ENCODE results near the gene MYBPC1. TPM values are rescaled to one million over a fixed set of nuclear protein-coding genes. Genes with fewer than 3 reads are reported as not detected.

Gene MYBPC1
- total RNA-seq, 1 donor from 2014 or later, result not detected

DNA sequence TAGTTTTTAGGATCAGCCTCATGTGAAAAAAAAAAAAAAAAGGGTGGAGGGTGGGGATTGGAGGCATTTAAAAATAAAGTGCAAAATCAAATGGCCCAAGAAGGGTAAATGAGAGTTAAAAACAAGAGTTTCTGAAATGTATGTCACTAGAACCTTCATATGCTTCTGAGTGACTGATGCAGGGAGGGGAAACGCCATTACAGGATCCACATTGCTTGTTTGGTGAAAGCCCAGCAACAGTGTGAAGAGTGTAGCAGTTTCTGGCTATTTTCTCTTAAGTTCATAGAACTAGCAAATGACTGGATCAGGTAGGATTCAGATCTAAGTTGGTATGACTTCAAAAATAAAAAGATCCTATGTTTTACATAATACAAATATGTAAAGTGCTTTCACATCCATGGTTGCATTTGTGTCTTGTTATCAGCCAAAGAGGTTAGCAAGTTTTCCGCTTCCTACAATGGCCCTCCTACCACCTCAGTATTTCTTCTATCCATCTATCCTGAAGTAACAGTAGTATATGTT is 105.6 kb downstream of the MYBPC1 start:
- H3K4me3 Mint-ChIP-seq (ENCODE audit: unreplicated experiment), result no peak overlapping the region
- H3K27me3 Mint-ChIP-seq (ENCODE audit: unreplicated experiment), result peaks cover 6% of the 10 kb centered on the region
- TF ChIP-seq, protein P1, sequence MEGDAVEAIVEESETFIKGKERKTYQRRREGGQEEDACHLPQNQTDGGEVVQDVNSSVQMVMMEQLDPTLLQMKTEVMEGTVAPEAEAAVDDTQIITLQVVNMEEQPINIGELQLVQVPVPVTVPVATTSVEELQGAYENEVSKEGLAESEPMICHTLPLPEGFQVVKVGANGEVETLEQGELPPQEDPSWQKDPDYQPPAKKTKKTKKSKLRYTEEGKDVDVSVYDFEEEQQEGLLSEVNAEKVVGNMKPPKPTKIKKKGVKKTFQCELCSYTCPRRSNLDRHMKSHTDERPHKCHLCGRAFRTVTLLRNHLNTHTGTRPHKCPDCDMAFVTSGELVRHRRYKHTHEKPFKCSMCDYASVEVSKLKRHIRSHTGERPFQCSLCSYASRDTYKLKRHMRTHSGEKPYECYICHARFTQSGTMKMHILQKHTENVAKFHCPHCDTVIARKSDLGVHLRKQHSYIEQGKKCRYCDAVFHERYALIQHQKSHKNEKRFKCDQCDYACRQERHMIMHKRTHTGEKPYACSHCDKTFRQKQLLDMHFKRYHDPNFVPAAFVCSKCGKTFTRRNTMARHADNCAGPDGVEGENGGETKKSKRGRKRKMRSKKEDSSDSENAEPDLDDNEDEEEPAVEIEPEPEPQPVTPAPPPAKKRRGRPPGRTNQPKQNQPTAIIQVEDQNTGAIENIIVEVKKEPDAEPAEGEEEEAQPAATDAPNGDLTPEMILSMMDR (IDR thresholded peaks at IDR 0.05; ENCODE audit: partially characterized antibody, unreplicated experiment), result no peak
- no peak overlapping the region for H3K27ac Mint-ChIP-seq (ENCODE audit: unreplicated experiment)
- no peak for DNase-seq
- peaks cover 9% of the 10 kb centered on the region for H3K9me3 Mint-ChIP-seq (ENCODE audit: unreplicated experiment)
- H3K36me3 Mint-ChIP-seq (ENCODE audit: unreplicated experiment), result no peaks in the 10 kb centered on the region
- H3K4me1 Mint-ChIP-seq (ENCODE audit: low read depth, unreplicated experiment), result peaks cover 9% of the 10 kb centered on the region

GRCh38 chr12:101703487-101703886 is 108.7 kb downstream of the MYBPC1 start:
- Mint-ChIP-seq H3K27ac (ENCODE audit: unreplicated experiment) (no peak overlapping the region), H3K9me3 (ENCODE audit: unreplicated experiment) (peaks cover under 1% of the 10 kb centered on the region), H3K36me3 (ENCODE audit: unreplicated experiment) (no peaks in the 10 kb centered on the region), H3K4me1 (ENCODE audit: low read depth, unreplicated experiment) (no peaks in the 10 kb centered on the region), H3K4me3 (ENCODE audit: unreplicated experiment) (no peak overlapping the region), H3K27me3 (ENCODE audit: unreplicated experiment) (no peaks in the 10 kb centered on the region)
- no peak for DNase-seq
- TF ChIP-seq, protein P1 (IDR thresholded peaks at IDR 0.05; ENCODE audit: partially characterized antibody, unreplicated experiment), result no peak

DNA sequence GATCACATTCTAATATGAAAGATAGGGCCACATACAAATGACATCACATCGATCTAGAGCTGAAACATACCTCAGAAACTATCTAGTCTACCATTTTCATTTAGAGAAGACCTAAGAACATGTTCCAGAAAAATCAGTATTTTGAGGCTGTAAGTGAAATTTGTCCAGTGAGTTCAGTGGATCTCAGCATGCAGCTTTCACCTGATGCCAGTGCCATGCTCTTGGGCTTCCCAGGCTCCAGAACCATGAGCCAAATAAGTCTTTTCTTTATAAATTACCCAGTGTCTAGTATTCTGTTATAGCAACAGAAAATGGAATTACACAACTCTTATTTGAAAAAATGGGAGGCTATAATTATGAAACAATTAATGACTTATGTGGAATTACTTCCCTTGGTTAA is 111.6 kb downstream of the MYBPC1 start:
- no peaks in the 10 kb centered on the region for H3K4me1 Mint-ChIP-seq (ENCODE audit: low read depth, unreplicated experiment)
- no peak for DNase-seq
- H3K9me3 Mint-ChIP-seq (ENCODE audit: unreplicated experiment), result no peaks in the 10 kb centered on the region
- H3K27ac Mint-ChIP-seq (ENCODE audit: unreplicated experiment), result no peak overlapping the region
- no peak overlapping the region for H3K4me3 Mint-ChIP-seq (ENCODE audit: unreplicated experiment)
- TF ChIP-seq, protein P1 (IDR thresholded peaks at IDR 0.05; ENCODE audit: partially characterized antibody, unreplicated experiment), result no peak
- no peaks in the 10 kb centered on the region for H3K27me3 Mint-ChIP-seq (ENCODE audit: unreplicated experiment)
- H3K36me3 Mint-ChIP-seq (ENCODE audit: unreplicated experiment), result no peaks in the 10 kb centered on the region

GRCh38 chr12:101707131-101707782 is 112.5 kb downstream of the MYBPC1 start:
- Mint-ChIP-seq H3K4me3 (ENCODE audit: unreplicated experiment) (no peak overlapping the region), H3K27me3 (ENCODE audit: unreplicated experiment) (no peaks in the 10 kb centered on the region), H3K27ac (ENCODE audit: unreplicated experiment) (no peak overlapping the region), H3K4me1 (ENCODE audit: low read depth, unreplicated experiment) (no peaks in the 10 kb centered on the region), H3K36me3 (ENCODE audit: unreplicated experiment) (no peaks in the 10 kb centered on the region), H3K9me3 (ENCODE audit: unreplicated experiment) (no peaks in the 10 kb centered on the region)
- TF ChIP-seq, protein P1 (IDR thresholded peaks at IDR 0.05; ENCODE audit: partially characterized antibody, unreplicated experiment), result no peak
- no peak for DNase-seq

DNA sequence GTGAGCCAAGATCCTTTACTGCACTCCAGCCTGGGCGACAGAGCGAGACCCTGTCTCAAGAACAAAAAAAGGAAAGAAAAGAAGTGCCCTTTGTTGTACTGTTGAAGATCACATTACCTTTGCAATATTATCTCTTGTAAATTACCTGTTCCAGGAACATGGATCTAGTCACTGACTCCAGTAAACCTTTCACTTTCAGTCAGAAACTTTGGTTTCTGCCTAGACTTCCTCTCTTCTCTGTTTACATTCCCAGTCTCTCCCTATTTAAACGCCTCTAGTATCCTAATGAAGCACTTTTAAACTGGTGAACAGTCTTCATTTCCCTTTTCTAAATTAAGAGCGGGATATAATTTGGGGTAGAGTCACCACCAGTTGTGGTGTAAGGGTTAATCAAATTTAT is 115.5 kb downstream of the MYBPC1 start:
- Mint-ChIP-seq H3K9me3 (ENCODE audit: unreplicated experiment) (no peaks in the 10 kb centered on the region), H3K27ac (ENCODE audit: unreplicated experiment) (no peak overlapping the region), H3K4me1 (ENCODE audit: low read depth, unreplicated experiment) (no peaks in the 10 kb centered on the region), H3K4me3 (ENCODE audit: unreplicated experiment) (no peak overlapping the region), H3K27me3 (ENCODE audit: unreplicated experiment) (no peaks in the 10 kb centered on the region), H3K36me3 (ENCODE audit: unreplicated experiment) (no peaks in the 10 kb centered on the region)
- TF ChIP-seq, protein P1 (IDR thresholded peaks at IDR 0.05; ENCODE audit: partially characterized antibody, unreplicated experiment), result no peak
- DNase-seq, result no peak

Measured in glutamatergic neuron (in vitro differentiated cells).